ENCODE data around the gene TAPT1. TPM values are rescaled to one million over a fixed set of nuclear protein-coding genes. Genes with fewer than 3 reads are reported as not detected.

Gene TAPT1
- total RNA-seq, 1 experiment from 2014 or later, result 39.1 TPM

- no peak overlapping the region for H3K9ac ChIP-seq (ENCODE audit: low read length)
- peaks cover 11% of the 10 kb centered on the region for H3K79me2 ChIP-seq (ENCODE audit: low read length)
Observed at GRCh38 chr4:16217300-16218051, 8.8 kb downstream of the TAPT1 start.

GRCh38 chr4:16213121-16213520 lies 13.2 kb downstream of the TAPT1 start:
- H3K9ac ChIP-seq (ENCODE audit: low read length), result no peak overlapping the region
- H3K4me3 ChIP-seq (ENCODE audit: low read length), result no peak overlapping the region
- peaks cover 10% of the 10 kb centered on the region for H3K4me1 ChIP-seq (ENCODE audit: low read length)
- H4K20me1 ChIP-seq (ENCODE audit: insufficient read depth, low read depth, low read length), result peaks cover 27% of the 10 kb centered on the region
- DNase-seq, result no peak
- H3K9me2 ChIP-seq (replicated peaks; ENCODE audit: insufficient read depth, low read length), result no peaks in the 10 kb centered on the region
- no peak overlapping the region for H2AFZ ChIP-seq (ENCODE audit: low read length)
- no peak overlapping the region for H3K4me2 ChIP-seq (ENCODE audit: low read depth, low read length, poor library complexity, severe bottlenecking)
- H3K9me3 ChIP-seq (ENCODE audit: low read length), result no peaks in the 10 kb centered on the region
- no peak overlapping the region for H3K27ac ChIP-seq (ENCODE audit: low read length)
- 0 out of 2 replicates have a peak, but pooled peaks cover 4% of the 10 kb centered on the region for H3K36me3 ChIP-seq (ENCODE audit: insufficient read depth, low read length)
- peaks cover 4% of the 10 kb centered on the region; the same call in 1 of the 2 replicates for H3K79me2 ChIP-seq (ENCODE audit: low read length)
- H3K27me3 ChIP-seq (ENCODE audit: low read length), result no peaks in the 10 kb centered on the region

More at GRCh38 chr4:16217300-16218051, 8.8 kb downstream of the TAPT1 start:
- Histone ChIP-seq H3K9me3 (ENCODE audit: low read length) (no peaks in the 10 kb centered on the region), H3K36me3 (ENCODE audit: insufficient read depth, low read length) (no peaks in the 10 kb centered on the region), H2AFZ (ENCODE audit: low read length) (no peak overlapping the region), H3K9me2 (replicated peaks; ENCODE audit: insufficient read depth, low read length) (no peaks in the 10 kb centered on the region), H3K4me3 (ENCODE audit: low read length) (no peak overlapping the region), H3K4me2 (ENCODE audit: low read depth, low read length, poor library complexity, severe bottlenecking) (no peak overlapping the region), H3K4me1 (ENCODE audit: low read length) (peaks cover 10% of the 10 kb centered on the region), H3K27me3 (ENCODE audit: low read length) (no peaks in the 10 kb centered on the region), H3K27ac (ENCODE audit: low read length) (no peak overlapping the region), H4K20me1 (ENCODE audit: insufficient read depth, low read depth, low read length) (peaks cover 36% of the 10 kb centered on the region)
- DNase-seq, result no peak

GRCh38 chr4:16212138-16212782 lies 14.0 kb downstream of the TAPT1 start:
- H3K4me2 ChIP-seq (ENCODE audit: low read depth, low read length, poor library complexity, severe bottlenecking), result no peak overlapping the region
- 0 out of 2 replicates have a peak, but pooled peaks cover 4% of the 10 kb centered on the region for H3K36me3 ChIP-seq (ENCODE audit: insufficient read depth, low read length)
- DNase-seq, result no peak
- no peak overlapping the region for H3K4me3 ChIP-seq (ENCODE audit: low read length)
- H3K27me3 ChIP-seq (ENCODE audit: low read length), result no peaks in the 10 kb centered on the region
- no peak overlapping the region for H2AFZ ChIP-seq (ENCODE audit: low read length)
- H3K79me2 ChIP-seq (ENCODE audit: low read length), result peaks cover 4% of the 10 kb centered on the region; the same call in 1 of the 2 replicates
- no peaks in the 10 kb centered on the region for H3K9me2 ChIP-seq (replicated peaks; ENCODE audit: insufficient read depth, low read length)
- no peaks in the 10 kb centered on the region for H3K9me3 ChIP-seq (ENCODE audit: low read length)
- H3K9ac ChIP-seq (ENCODE audit: low read length), result no peak overlapping the region
- no peak overlapping the region for H3K27ac ChIP-seq (ENCODE audit: low read length)
- peaks cover 30% of the 10 kb centered on the region for H4K20me1 ChIP-seq (ENCODE audit: insufficient read depth, low read depth, low read length)
- H3K4me1 ChIP-seq (ENCODE audit: low read length), result peaks cover 3% of the 10 kb centered on the region

GRCh38 chr4:16207409-16207808 lies 18.9 kb downstream of the TAPT1 start:
- Histone ChIP-seq H3K27ac (ENCODE audit: low read length) (no peak overlapping the region), H3K4me3 (ENCODE audit: low read length) (no peak overlapping the region), H3K9me3 (ENCODE audit: low read length) (no peaks in the 10 kb centered on the region), H3K27me3 (ENCODE audit: low read length) (no peaks in the 10 kb centered on the region), H3K9ac (ENCODE audit: low read length) (no peak overlapping the region), H3K36me3 (ENCODE audit: insufficient read depth, low read length) (0 out of 2 replicates have a peak, but pooled peaks cover 4% of the 10 kb centered on the region), H3K9me2 (replicated peaks; ENCODE audit: insufficient read depth, low read length) (no peaks in the 10 kb centered on the region), H3K4me1 (ENCODE audit: low read length) (peaks cover 25% of the 10 kb centered on the region), H4K20me1 (ENCODE audit: insufficient read depth, low read depth, low read length) (peaks cover 24% of the 10 kb centered on the region), H3K4me2 (ENCODE audit: low read depth, low read length, poor library complexity, severe bottlenecking) (no peak overlapping the region), H3K79me2 (ENCODE audit: low read length) (no peaks in the 10 kb centered on the region), H2AFZ (ENCODE audit: low read length) (no peak overlapping the region)
- no peak for DNase-seq

GRCh38 chr4:16206848-16207247 lies 19.4 kb downstream of the TAPT1 start:
- Histone ChIP-seq H3K9me2 (replicated peaks; ENCODE audit: insufficient read depth, low read length) (no peaks in the 10 kb centered on the region), H3K4me3 (ENCODE audit: low read length) (no peak overlapping the region), H3K79me2 (ENCODE audit: low read length) (no peaks in the 10 kb centered on the region), H3K9me3 (ENCODE audit: low read length) (no peaks in the 10 kb centered on the region), H3K36me3 (ENCODE audit: insufficient read depth, low read length) (0 out of 2 replicates have a peak, but pooled peaks cover 4% of the 10 kb centered on the region), H3K27ac (ENCODE audit: low read length) (no peak overlapping the region), H4K20me1 (ENCODE audit: insufficient read depth, low read depth, low read length) (peaks cover 20% of the 10 kb centered on the region), H3K9ac (ENCODE audit: low read length) (no peak overlapping the region), H2AFZ (ENCODE audit: low read length) (no peak overlapping the region), H3K4me1 (ENCODE audit: low read length) (peaks cover 25% of the 10 kb centered on the region), H3K27me3 (ENCODE audit: low read length) (no peaks in the 10 kb centered on the region), H3K4me2 (ENCODE audit: low read depth, low read length, poor library complexity, severe bottlenecking) (no peak overlapping the region)
- no peak for DNase-seq

- Histone ChIP-seq H3K4me2 (ENCODE audit: low read depth, low read length, poor library complexity, severe bottlenecking) (no peak overlapping the region), H3K4me1 (ENCODE audit: low read length) (peaks cover 25% of the 10 kb centered on the region), H3K9me3 (ENCODE audit: low read length) (no peaks in the 10 kb centered on the region), H2AFZ (ENCODE audit: low read length) (no peak overlapping the region), H3K79me2 (ENCODE audit: low read length) (no peaks in the 10 kb centered on the region), H3K9ac (ENCODE audit: low read length) (no peak overlapping the region), H3K36me3 (ENCODE audit: insufficient read depth, low read length) (0 out of 2 replicates have a peak, but pooled peaks cover 4% of the 10 kb centered on the region), H3K27ac (ENCODE audit: low read length) (no peak overlapping the region), H3K27me3 (ENCODE audit: low read length) (no peaks in the 10 kb centered on the region), H4K20me1 (ENCODE audit: insufficient read depth, low read depth, low read length) (peaks cover 19% of the 10 kb centered on the region), H3K9me2 (replicated peaks; ENCODE audit: insufficient read depth, low read length) (no peaks in the 10 kb centered on the region), H3K4me3 (ENCODE audit: low read length) (no peak overlapping the region)
- DNase-seq, result no peak
Observed at GRCh38 chr4:16206301-16206700, 20.0 kb downstream of the TAPT1 start.

GRCh38 chr4:16205298-16206164 lies 20.7 kb downstream of the TAPT1 start:
- H3K4me3 ChIP-seq (ENCODE audit: low read length), result peak overlapping the region; percentile 31
- peaks cover 19% of the 10 kb centered on the region for H4K20me1 ChIP-seq (ENCODE audit: insufficient read depth, low read depth, low read length)
- H3K4me2 ChIP-seq (ENCODE audit: low read depth, low read length, poor library complexity, severe bottlenecking), result peak overlapping the region; percentile 57
- H3K9me3 ChIP-seq (ENCODE audit: low read length), result no peaks in the 10 kb centered on the region
- 0 out of 2 replicates have a peak, but pooled peaks cover 2% of the 10 kb centered on the region for H3K36me3 ChIP-seq (ENCODE audit: insufficient read depth, low read length)
- H2AFZ ChIP-seq (ENCODE audit: low read length), result no peak overlapping the region
- H3K4me1 ChIP-seq (ENCODE audit: low read length), result peaks cover 25% of the 10 kb centered on the region
- H3K27ac ChIP-seq (ENCODE audit: low read length), result peak overlapping the region; percentile 34; the same call in 1 of the 2 replicates
- H3K27me3 ChIP-seq (ENCODE audit: low read length), result no peaks in the 10 kb centered on the region
- DNase-seq, result peak; percentile 87
- H3K79me2 ChIP-seq (ENCODE audit: low read length), result no peaks in the 10 kb centered on the region
- H3K9me2 ChIP-seq (replicated peaks; ENCODE audit: insufficient read depth, low read length), result no peaks in the 10 kb centered on the region
- no peak overlapping the region for H3K9ac ChIP-seq (ENCODE audit: low read length)
